ENCODE measurements around the gene C2orf42. TPM values are rescaled to one million over a fixed set of nuclear protein-coding genes. Genes with fewer than 3 reads are reported as not detected.

Gene C2orf42
- total RNA-seq, 1 experiment from 2014 or later = 6.8 TPM

DNA sequence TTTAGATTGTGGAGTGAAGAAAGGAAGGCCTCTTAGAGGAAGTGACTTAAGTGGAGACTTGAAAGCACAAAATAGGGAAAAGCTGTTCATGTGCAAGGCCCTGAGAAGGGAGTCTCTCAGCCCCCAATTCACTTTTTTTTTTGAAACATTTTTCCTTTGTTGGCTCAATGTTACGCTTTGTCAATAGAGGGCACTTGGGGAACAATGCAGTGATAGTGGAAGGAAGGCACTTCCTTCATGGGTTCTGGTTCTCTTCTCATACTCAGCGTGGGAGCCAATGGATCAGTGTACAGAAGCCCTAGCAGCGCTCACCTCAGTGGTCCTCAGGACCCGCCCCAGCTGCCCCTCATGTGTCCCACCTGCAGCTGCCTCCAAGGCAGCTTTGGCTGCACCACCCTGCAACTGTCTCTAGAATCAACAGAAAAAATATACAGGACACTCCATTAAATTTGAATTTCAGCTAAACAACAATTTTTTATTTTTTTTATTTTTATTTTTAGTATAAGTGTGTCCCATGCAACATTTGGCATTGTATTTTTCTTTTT is 8.6 kb upstream of the C2orf42 start:
- ChIA-PET CTCF (no interaction called here), POLR2A (no interaction called here)
- Mint-ChIP-seq H3K36me3 (no peaks in the 10 kb centered on the region), H3K27ac (no peak overlapping the region), H3K27me3 (ENCODE audit: low read depth) (no peaks in the 10 kb centered on the region), H3K4me3 (no peak overlapping the region), H3K9me3 (peaks cover 4% of the 10 kb centered on the region), H3K4me1 (no peaks in the 10 kb centered on the region)
- TF ChIP-seq, protein P1, sequence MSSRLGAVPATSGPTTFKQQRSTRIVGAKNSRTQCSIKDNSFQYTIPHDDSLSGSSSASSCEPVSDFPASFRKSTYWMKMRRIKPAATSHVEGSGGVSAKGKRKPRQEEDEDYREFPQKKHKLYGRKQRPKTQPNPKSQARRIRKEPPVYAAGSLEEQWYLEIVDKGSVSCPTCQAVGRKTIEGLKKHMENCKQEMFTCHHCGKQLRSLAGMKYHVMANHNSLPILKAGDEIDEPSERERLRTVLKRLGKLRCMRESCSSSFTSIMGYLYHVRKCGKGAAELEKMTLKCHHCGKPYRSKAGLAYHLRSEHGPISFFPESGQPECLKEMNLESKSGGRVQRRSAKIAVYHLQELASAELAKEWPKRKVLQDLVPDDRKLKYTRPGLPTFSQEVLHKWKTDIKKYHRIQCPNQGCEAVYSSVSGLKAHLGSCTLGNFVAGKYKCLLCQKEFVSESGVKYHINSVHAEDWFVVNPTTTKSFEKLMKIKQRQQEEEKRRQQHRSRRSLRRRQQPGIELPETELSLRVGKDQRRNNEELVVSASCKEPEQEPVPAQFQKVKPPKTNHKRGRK (CRISPR knock-in tag; IDR thresholded peaks at IDR 0.05; ENCODE audit: borderline replicate concordance) = no peak
- TF ChIP-seq, protein P2, sequence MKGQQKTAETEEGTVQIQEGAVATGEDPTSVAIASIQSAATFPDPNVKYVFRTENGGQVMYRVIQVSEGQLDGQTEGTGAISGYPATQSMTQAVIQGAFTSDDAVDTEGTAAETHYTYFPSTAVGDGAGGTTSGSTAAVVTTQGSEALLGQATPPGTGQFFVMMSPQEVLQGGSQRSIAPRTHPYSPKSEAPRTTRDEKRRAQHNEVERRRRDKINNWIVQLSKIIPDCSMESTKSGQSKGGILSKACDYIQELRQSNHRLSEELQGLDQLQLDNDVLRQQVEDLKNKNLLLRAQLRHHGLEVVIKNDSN (CRISPR knock-in tag; IDR thresholded peaks at IDR 0.05) = no peak
- TF ChIP-seq, protein P3, sequence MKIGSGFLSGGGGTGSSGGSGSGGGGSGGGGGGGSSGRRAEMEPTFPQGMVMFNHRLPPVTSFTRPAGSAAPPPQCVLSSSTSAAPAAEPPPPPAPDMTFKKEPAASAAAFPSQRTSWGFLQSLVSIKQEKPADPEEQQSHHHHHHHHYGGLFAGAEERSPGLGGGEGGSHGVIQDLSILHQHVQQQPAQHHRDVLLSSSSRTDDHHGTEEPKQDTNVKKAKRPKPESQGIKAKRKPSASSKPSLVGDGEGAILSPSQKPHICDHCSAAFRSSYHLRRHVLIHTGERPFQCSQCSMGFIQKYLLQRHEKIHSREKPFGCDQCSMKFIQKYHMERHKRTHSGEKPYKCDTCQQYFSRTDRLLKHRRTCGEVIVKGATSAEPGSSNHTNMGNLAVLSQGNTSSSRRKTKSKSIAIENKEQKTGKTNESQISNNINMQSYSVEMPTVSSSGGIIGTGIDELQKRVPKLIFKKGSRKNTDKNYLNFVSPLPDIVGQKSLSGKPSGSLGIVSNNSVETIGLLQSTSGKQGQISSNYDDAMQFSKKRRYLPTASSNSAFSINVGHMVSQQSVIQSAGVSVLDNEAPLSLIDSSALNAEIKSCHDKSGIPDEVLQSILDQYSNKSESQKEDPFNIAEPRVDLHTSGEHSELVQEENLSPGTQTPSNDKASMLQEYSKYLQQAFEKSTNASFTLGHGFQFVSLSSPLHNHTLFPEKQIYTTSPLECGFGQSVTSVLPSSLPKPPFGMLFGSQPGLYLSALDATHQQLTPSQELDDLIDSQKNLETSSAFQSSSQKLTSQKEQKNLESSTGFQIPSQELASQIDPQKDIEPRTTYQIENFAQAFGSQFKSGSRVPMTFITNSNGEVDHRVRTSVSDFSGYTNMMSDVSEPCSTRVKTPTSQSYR (CRISPR knock-in tag; IDR thresholded peaks at IDR 0.05) = no peak
- TF ChIP-seq, protein P4, sequence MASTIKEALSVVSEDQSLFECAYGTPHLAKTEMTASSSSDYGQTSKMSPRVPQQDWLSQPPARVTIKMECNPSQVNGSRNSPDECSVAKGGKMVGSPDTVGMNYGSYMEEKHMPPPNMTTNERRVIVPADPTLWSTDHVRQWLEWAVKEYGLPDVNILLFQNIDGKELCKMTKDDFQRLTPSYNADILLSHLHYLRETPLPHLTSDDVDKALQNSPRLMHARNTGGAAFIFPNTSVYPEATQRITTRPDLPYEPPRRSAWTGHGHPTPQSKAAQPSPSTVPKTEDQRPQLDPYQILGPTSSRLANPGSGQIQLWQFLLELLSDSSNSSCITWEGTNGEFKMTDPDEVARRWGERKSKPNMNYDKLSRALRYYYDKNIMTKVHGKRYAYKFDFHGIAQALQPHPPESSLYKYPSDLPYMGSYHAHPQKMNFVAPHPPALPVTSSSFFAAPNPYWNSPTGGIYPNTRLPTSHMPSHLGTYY (CRISPR knock-in tag; IDR thresholded peaks at IDR 0.05) = no peak
- TF ChIP-seq, protein P5, sequence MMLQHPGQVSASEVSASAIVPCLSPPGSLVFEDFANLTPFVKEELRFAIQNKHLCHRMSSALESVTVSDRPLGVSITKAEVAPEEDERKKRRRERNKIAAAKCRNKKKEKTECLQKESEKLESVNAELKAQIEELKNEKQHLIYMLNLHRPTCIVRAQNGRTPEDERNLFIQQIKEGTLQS (CRISPR knock-in tag; conservative IDR thresholded peaks at IDR 0.05) = no peak
- no peak for TF ChIP-seq ELF4 (CRISPR knock-in tag; IDR thresholded peaks at IDR 0.05; ENCODE audit: low read depth)
- no peak for TF ChIP-seq ZNF232 (CRISPR knock-in tag; IDR thresholded peaks at IDR 0.05)
- TF ChIP-seq, protein P6, sequence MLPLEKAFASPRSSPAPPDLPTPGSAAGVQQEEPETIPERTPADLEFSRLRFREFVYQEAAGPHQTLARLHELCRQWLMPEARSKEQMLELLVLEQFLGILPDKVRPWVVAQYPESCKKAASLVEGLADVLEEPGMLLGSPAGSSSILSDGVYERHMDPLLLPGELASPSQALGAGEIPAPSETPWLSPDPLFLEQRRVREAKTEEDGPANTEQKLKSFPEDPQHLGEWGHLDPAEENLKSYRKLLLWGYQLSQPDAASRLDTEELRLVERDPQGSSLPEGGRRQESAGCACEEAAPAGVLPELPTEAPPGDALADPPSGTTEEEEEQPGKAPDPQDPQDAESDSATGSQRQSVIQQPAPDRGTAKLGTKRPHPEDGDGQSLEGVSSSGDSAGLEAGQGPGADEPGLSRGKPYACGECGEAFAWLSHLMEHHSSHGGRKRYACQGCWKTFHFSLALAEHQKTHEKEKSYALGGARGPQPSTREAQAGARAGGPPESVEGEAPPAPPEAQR (CRISPR knock-in tag; IDR thresholded peaks at IDR 0.05) = no peak
- no peak for TF ChIP-seq PRRX2 (CRISPR knock-in tag; IDR thresholded peaks at IDR 0.05)
- TF ChIP-seq ZNF416 (CRISPR knock-in tag; IDR thresholded peaks at IDR 0.05) = no peak
- TF ChIP-seq, protein P7, sequence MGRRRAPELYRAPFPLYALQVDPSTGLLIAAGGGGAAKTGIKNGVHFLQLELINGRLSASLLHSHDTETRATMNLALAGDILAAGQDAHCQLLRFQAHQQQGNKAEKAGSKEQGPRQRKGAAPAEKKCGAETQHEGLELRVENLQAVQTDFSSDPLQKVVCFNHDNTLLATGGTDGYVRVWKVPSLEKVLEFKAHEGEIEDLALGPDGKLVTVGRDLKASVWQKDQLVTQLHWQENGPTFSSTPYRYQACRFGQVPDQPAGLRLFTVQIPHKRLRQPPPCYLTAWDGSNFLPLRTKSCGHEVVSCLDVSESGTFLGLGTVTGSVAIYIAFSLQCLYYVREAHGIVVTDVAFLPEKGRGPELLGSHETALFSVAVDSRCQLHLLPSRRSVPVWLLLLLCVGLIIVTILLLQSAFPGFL (CRISPR knock-in tag; IDR thresholded peaks at IDR 0.05; ENCODE audit: borderline replicate concordance) = no peak
- no peak for TF ChIP-seq HMGA2 (CRISPR knock-in tag; IDR thresholded peaks at IDR 0.05)
- ATAC-seq (0 out of 2 replicates have a peak, but pooled peaks have one; percentile 28), DNase-seq (ENCODE audit: low spot score) (no peak)

DNA sequence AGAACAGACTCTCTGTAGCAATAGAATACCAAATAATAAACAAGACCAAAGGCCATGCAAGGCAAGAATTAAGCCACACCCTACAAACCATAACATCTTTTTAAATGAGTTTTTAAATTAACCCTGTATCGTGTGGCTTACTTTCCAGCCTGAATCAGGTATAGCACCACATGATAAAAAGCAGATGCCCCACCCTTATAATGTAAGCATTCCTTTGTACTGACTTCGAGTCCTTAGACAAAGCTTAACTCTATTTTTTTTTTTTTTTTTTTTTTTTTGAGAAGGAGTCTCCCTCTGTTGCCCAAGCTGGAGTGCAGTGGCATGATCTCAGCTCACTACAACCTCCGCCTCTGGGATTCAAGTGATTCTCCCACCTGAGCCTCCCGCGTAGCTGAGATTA is 1.7 kb upstream of the C2orf42 start:
- H3K9me3 Mint-ChIP-seq = no peaks in the 10 kb centered on the region
- no peak overlapping the region for H3K27ac Mint-ChIP-seq
- ChIA-PET POLR2A (interaction anchor here (0.6 kb wide), 1 partner anchor 45 kb away, joined by 3 read pairs; no protein-coding TSS in a partner anchor), CTCF (no interaction called here)
- no peak overlapping the region for H3K4me3 Mint-ChIP-seq
- no peaks in the 10 kb centered on the region for H3K36me3 Mint-ChIP-seq
- H3K27me3 Mint-ChIP-seq (ENCODE audit: low read depth) = no peaks in the 10 kb centered on the region; the same call in 1 of the 2 replicates
- ATAC-seq (no peak), DNase-seq (ENCODE audit: low spot score) (no peak)
- H3K4me1 Mint-ChIP-seq = peaks cover 14% of the 10 kb centered on the region
- TF ChIP-seq, protein P8, sequence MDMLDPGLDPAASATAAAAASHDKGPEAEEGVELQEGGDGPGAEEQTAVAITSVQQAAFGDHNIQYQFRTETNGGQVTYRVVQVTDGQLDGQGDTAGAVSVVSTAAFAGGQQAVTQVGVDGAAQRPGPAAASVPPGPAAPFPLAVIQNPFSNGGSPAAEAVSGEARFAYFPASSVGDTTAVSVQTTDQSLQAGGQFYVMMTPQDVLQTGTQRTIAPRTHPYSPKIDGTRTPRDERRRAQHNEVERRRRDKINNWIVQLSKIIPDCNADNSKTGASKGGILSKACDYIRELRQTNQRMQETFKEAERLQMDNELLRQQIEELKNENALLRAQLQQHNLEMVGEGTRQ (CRISPR knock-in tag; IDR thresholded peaks at IDR 0.05) = no peak
- TF ChIP-seq, protein P6 (CRISPR knock-in tag; IDR thresholded peaks at IDR 0.05) = no peak
- TF ChIP-seq SMAD4 (CRISPR knock-in tag; IDR thresholded peaks at IDR 0.05) = no peak
- TF ChIP-seq, protein P9, sequence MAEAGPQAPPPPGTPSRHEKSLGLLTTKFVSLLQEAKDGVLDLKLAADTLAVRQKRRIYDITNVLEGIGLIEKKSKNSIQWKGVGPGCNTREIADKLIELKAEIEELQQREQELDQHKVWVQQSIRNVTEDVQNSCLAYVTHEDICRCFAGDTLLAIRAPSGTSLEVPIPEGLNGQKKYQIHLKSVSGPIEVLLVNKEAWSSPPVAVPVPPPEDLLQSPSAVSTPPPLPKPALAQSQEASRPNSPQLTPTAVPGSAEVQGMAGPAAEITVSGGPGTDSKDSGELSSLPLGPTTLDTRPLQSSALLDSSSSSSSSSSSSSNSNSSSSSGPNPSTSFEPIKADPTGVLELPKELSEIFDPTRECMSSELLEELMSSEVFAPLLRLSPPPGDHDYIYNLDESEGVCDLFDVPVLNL (CRISPR knock-in tag; IDR thresholded peaks at IDR 0.05; ENCODE audit: borderline replicate concordance, low read depth) = no peak
